ENCODE results near the gene ADORA1. TPM values are rescaled to one million over a fixed set of nuclear protein-coding genes. Genes with fewer than 3 reads are reported as not detected.

Gene ADORA1
- total and polyA plus RNA-seq, 8 donors: 8.1 to 19.7 (median 15.5) TPM

GRCh38 chr1:203165800-203166161 is 38.3 kb downstream of the ADORA1 start:
- Histone ChIP-seq H3K4me3 (no peak overlapping the region), H3K36me3 (no peaks in the 10 kb centered on the region), H3K9me3 (no peaks in the 10 kb centered on the region), H3K27ac (no peak overlapping the region), H3K27me3 (no peaks in the 10 kb centered on the region), H3K4me1 (no peaks in the 10 kb centered on the region)
- ATAC-seq (no peak), DNase-seq (no peak), FAIRE-seq (no peak)
- intact Hi-C loops (cut with DNase I): no loop called here
- WGBS, 2 donors: 88 to 91% methylated on average over 8 of the region's 8 CpGs
- TF ChIP-seq CTCF (IDR thresholded peaks at IDR 0.05): no peak

GRCh38 chr1:203166192-203166940 is 38.8 kb downstream of the ADORA1 start:
- no peak overlapping the region for H3K27ac ChIP-seq
- FAIRE-seq (no peak), ATAC-seq (peak; percentile 84 to 92 (median 88)), DNase-seq (peak in 4 of 6 donors; percentile 29 to 69 (median 58))
- no peaks in the 10 kb centered on the region for H3K27me3 ChIP-seq
- H3K4me3 ChIP-seq: no peak overlapping the region
- H3K36me3 ChIP-seq: no peaks in the 10 kb centered on the region
- WGBS, 2 donors: 42 to 44% methylated on average over 14 of the region's 14 CpGs
- no peaks in the 10 kb centered on the region for H3K4me1 ChIP-seq
- H3K9me3 ChIP-seq: no peaks in the 10 kb centered on the region
- intact Hi-C loops (cut with DNase I): no loop called here
- TF ChIP-seq CTCF (IDR thresholded peaks at IDR 0.05): peak in 1 of 4 donors; percentile 14

- intact Hi-C loops (cut with DNase I): no loop called here
- no peaks in the 10 kb centered on the region for H3K9me3 ChIP-seq
- no peaks in the 10 kb centered on the region for H3K27me3 ChIP-seq
- peak in 1 of 6 donors; percentile 43 for DNase-seq
- no peak for FAIRE-seq
- no peaks in the 10 kb centered on the region for H3K36me3 ChIP-seq
- no peak for TF ChIP-seq CTCF (IDR thresholded peaks at IDR 0.05)
- H3K4me1 ChIP-seq: no peaks in the 10 kb centered on the region
- no peak for ATAC-seq
- 81 to 86% methylated on average over 22 to 23 of the region's 23 CpGs for WGBS, 2 donors
- H3K4me3 ChIP-seq: no peak overlapping the region
- H3K27ac ChIP-seq: no peak overlapping the region
Measured at GRCh38 chr1:203167026-203167912, 39.7 kb downstream of the ADORA1 start.

GRCh38 chr1:203167913-203168200 is 40.3 kb downstream of the ADORA1 start:
- intact Hi-C loops (cut with DNase I): no loop called here
- ATAC-seq: no peak
- 88 to 89% methylated on average over 5 of the region's 5 CpGs for WGBS, 2 donors

More at GRCh38 chr1:203167913-203168200, 40.3 kb downstream of the ADORA1 start:
- Histone ChIP-seq H3K36me3 (no peaks in the 10 kb centered on the region), H3K4me1 (no peaks in the 10 kb centered on the region), H3K4me3 (no peak overlapping the region), H3K9me3 (no peaks in the 10 kb centered on the region), H3K27ac (no peak overlapping the region), H3K27me3 (no peaks in the 10 kb centered on the region)
- no peak for FAIRE-seq
- TF ChIP-seq CTCF (IDR thresholded peaks at IDR 0.05): no peak
- DNase-seq: peak in 1 of 6 donors; percentile 33

Data from pancreas (tissue), 10 donors.